Lower leg skin (tissue), 3 donors: ENCODE results near the gene CFAP92.

Experiments used
- CTCF ChIP-seq, 3 donors: fragments of 450-650 bp; IDR thresholded peaks; one replicate each; pipeline ENCODE4 v1.5.1; 2016; ENCODE audit warnings: antibody characterized with exemption in 3 of 3, mild to moderate bottlenecking in 3 of 3, moderate library complexity in 2 of 3
- POLR2A ChIP-seq, 2 donors: fragments of 450-650 bp; IDR thresholded peaks; one replicate each; pipeline ENCODE4 v1.6.1; 2016 to 2017; ENCODE audit warnings: antibody characterized with exemption in 2 of 2, mild to moderate bottlenecking in 1 of 2, moderate library complexity in 1 of 2

DNA sequence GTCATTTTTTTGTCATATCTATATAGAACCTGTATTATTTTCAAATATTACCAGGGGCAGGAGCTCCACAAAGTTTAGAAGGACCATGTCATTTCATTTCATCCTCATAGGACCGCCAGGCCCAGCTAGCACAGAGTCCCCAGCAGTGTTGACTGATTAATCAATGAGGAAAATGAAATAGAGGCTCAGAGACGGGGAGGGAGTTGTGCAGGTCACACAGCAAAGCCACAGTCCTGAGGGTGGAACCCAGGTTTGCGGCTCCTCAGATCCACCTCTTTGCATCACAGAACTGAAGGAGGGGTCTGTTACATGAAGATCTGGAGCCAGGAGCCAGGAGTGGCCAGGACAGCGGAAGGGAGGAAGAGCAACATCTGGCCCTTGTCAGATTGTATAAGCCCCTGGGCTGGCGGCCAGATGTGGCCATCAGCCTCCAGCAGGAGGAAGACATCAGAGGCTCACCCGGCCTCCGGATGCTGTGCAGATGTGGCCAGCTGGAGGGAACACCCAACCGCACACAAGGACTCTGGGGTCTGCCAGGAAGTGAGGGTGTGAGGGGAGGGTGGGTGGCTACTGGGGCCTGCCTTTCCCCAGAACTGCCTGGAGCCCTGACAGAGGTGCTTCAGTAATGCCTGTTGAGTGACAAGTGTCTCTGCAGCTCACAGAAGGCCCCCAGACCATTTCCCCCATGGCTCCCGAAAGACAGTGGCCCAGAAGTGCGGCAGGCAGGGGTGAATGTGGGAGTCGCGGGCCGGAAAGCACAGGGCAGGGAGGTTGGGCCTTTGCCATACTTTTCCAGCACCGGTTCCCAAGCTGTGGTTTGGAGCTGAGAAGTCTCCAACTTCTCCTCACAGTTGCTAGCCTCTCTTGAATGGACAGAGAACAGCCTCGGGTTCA is 28.5 kb upstream of the CFAP92 start:
- TF ChIP-seq CTCF (IDR thresholded peaks at IDR 0.05) (no peak), POLR2A (IDR thresholded peaks at IDR 0.05) (no peak)
